ENCODE data around the gene ZNF581.

The ZNF581 gene

GRCh38 chr19:55635334-55635717 is 8.1 kb upstream of the ZNF581 start:
- peak overlapping the region; percentile 57 for H3K27ac ChIP-seq (ENCODE audit: extremely low read depth, low read depth, low read length)
- peaks cover 5 to 11% of the 10 kb centered on the region in 2 experiments; a peak in 2 of 3 replicates for H3K36me3 ChIP-seq (ENCODE audit: control insufficient read depth in 2 of 2, insufficient read depth in 1 of 2, low read length in 2 of 2)
- CTCF ChIA-PET: interaction anchor here (2.1 to 6.0 kb wide), 3 partner anchors 19 to 168 kb away, joined by 11 to 35 read pairs (median 26); partner anchors contain the start of gene U2AF2
- peak overlapping the region; percentile 82 for H3K4me3 ChIP-seq (ENCODE audit: low read depth, low read length)
- TF ChIP-seq AEBP2 (tag by site-specific recombination; IDR thresholded peaks at IDR 0.05; ENCODE audit: borderline replicate concordance) (no peak), ZBTB26 (tag by site-specific recombination; optimal IDR thresholded peaks at IDR 0.05) (no peak), ZNF26 (tag by site-specific recombination; IDR thresholded peaks at IDR 0.05) (no peak)
- peaks cover 17% of the 10 kb centered on the region for H3K4me1 ChIP-seq (ENCODE audit: control insufficient read depth, insufficient read depth, low read length)
- POLR2A ChIA-PET: interaction anchor here (0.7 to 4.2 kb wide), 7 partner anchors 8 to 180 kb away, joined by 4 to 22 read pairs (median 7); partner anchors contain the start of genes U2AF2, ZNF581 and ZNF784
- no peaks in the 10 kb centered on the region for H3K9me3 ChIP-seq (ENCODE audit: control insufficient read depth, insufficient read depth, low read depth, low read length)

- CTCF ChIA-PET: interaction anchor here (1.4 to 6.0 kb wide), 4 partner anchors 11 to 169 kb away, joined by 3 to 35 read pairs (median 8); no protein-coding TSS in a partner anchor
- Histone ChIP-seq H3K36me3 (ENCODE audit: control insufficient read depth in 2 of 2, insufficient read depth in 1 of 2, low read length in 2 of 2) (peaks cover 5 to 11% of the 10 kb centered on the region in 2 experiments; a peak in 2 of 3 replicates), H3K9me3 (ENCODE audit: control insufficient read depth, insufficient read depth, low read depth, low read length) (no peaks in the 10 kb centered on the region), H3K27ac (ENCODE audit: extremely low read depth, low read depth, low read length) (peak overlapping the region; percentile 57; the same call in 1 of the 2 replicates), H3K4me1 (ENCODE audit: control insufficient read depth, insufficient read depth, low read length) (peaks cover 17% of the 10 kb centered on the region), H3K4me3 (ENCODE audit: low read depth, low read length) (peak overlapping the region; percentile 82)
- POLR2A ChIA-PET: interaction anchor here (0.8 to 2.1 kb wide), 4 partner anchors 10 to 19 kb away, joined by 3 to 10 read pairs (median 4); partner anchors contain the start of genes U2AF2 and ZNF784
- TF ChIP-seq ZNF580 (tag by site-specific recombination; IDR thresholded peaks at IDR 0.05): no peak
- no peak for TF ChIP-seq ZNF677 (tag by site-specific recombination; IDR thresholded peaks at IDR 0.05)
- TF ChIP-seq ZBTB20 (tag by site-specific recombination; IDR thresholded peaks at IDR 0.05): no peak
- no peak for TF ChIP-seq ZNF354C (tag by site-specific recombination; IDR thresholded peaks at IDR 0.05; ENCODE audit: borderline replicate concordance, low read depth)
- TF ChIP-seq HOXC10 (CRISPR knock-in tag; IDR thresholded peaks at IDR 0.05): no peak
- TF ChIP-seq GLIS2 (tag by site-specific recombination; IDR thresholded peaks at IDR 0.05): no peak
- no peak for TF ChIP-seq IKZF3 (tag by site-specific recombination; IDR thresholded peaks at IDR 0.05)
- no peak for TF ChIP-seq PRDM1 (tag by site-specific recombination; IDR thresholded peaks at IDR 0.05)
- TF ChIP-seq ZNF529 (tag by site-specific recombination; IDR thresholded peaks at IDR 0.05; ENCODE audit: insufficient replicate concordance): no peak
- TF ChIP-seq ZBTB21 (tag by site-specific recombination; IDR thresholded peaks at IDR 0.05): no peak
Observed at GRCh38 chr19:55635856-55636440, 7.5 kb upstream of the ZNF581 start.

GRCh38 chr19:55636723-55637122 is 6.7 kb upstream of the ZNF581 start:
- ChIA-PET CTCF (interaction anchor here (0.9 to 6.0 kb wide), 9 partner anchors 9 to 477 kb away, joined by 3 to 35 read pairs (median 6); partner anchors contain the start of genes U2AF2 and ZNF784), POLR2A (interaction anchor here (0.8 to 2.1 kb wide), 5 partner anchors 9 to 160 kb away, joined by 3 to 10 read pairs (median 4); partner anchors contain the start of genes U2AF2, ZNF628 and ZNF784)
- TF ChIP-seq ZNF266 (tag by site-specific recombination; IDR thresholded peaks at IDR 0.05; ENCODE audit: low read depth) (no peak), ZBTB17 (tag by site-specific recombination; IDR thresholded peaks at IDR 0.05) (no peak), ZSCAN4 (tag by site-specific recombination; IDR thresholded peaks at IDR 0.05) (no peak), ZNF558 (tag by site-specific recombination; IDR thresholded peaks at IDR 0.05) (no peak)

More at GRCh38 chr19:55636723-55637122, 6.7 kb upstream of the ZNF581 start:
- H3K9me3 ChIP-seq (ENCODE audit: control insufficient read depth, insufficient read depth, low read depth, low read length): no peaks in the 10 kb centered on the region
- H3K4me3 ChIP-seq (ENCODE audit: low read depth, low read length): no peak overlapping the region
- H3K4me1 ChIP-seq (ENCODE audit: control insufficient read depth, insufficient read depth, low read length): peaks cover 17% of the 10 kb centered on the region
- no peak overlapping the region for H3K27ac ChIP-seq (ENCODE audit: extremely low read depth, low read depth, low read length)
- H3K36me3 ChIP-seq (ENCODE audit: control insufficient read depth in 2 of 2, insufficient read depth in 1 of 2, low read length in 2 of 2): peaks cover 5 to 11% of the 10 kb centered on the region in 2 experiments; a peak in 2 of 3 replicates
